Transverse colon (tissue), 4 donors: ENCODE data around the gene FNTB. TPM values are rescaled to one million over a fixed set of nuclear protein-coding genes. Genes with fewer than 3 reads are reported as not detected.

Source experiments
- DNase-seq: peaks from one replicate; pipeline ENCODE4 v3.0.0-alpha.2; 2019
- H3K27ac ChIP-seq, 4 donors: fragments of 200-600 bp; sonication (generic); 2 replicates each; pipeline ENCODE4 v1.5.1; 2016 to 2018; ENCODE audit warnings: inconsistent platforms in 4 of 4
- H3K27me3 ChIP-seq: fragments of 200-600 bp; sonication (generic); 2 replicates; pipeline ENCODE4 v1.5.1; 2017; ENCODE audit warnings: inconsistent platforms
- H3K36me3 ChIP-seq, 4 donors: fragments of 200-600 bp; sonication (generic); 2 replicates each; pipeline ENCODE4 v1.5.1; 2017 to 2019; ENCODE audit warnings: inconsistent platforms in 4 of 4
- H3K4me1 ChIP-seq, 4 donors: fragments of 200-600 bp; sonication (generic); 2 replicates each; pipeline ENCODE4 v1.5.1; 2017 to 2020; ENCODE audit warnings: inconsistent platforms in 4 of 4
- H3K4me3 ChIP-seq, 4 donors: fragments of 200-600 bp; sonication (generic); 1 replicate in 1 of 4; 2 replicates in 3 of 4; pipeline versions ENCODE4 v1.5.1 to v1.6.1; 2017 to 2019; ENCODE audit warnings: inconsistent platforms in 4 of 4
- H3K9me3 ChIP-seq, 2 donors: fragments of 200-600 bp; sonication (generic); 2 replicates each; pipeline ENCODE4 v1.5.1; 2017 to 2019; ENCODE audit warnings: inconsistent platforms in 2 of 2
- EP300 ChIP-seq: sonication (generic); formaldehyde crosslinking; IDR thresholded peaks from one replicate; pipeline ENCODE4 v1.6.1; 2017; ENCODE audit warnings: antibody characterized with exemption, low read depth
- POLR2A ChIP-seq: fragments of 450-650 bp; IDR thresholded peaks from one replicate; pipeline ENCODE4 v1.6.1; 2016; ENCODE audit warnings: antibody characterized with exemption, mild to moderate bottlenecking, moderate library complexity
- POLR2AphosphoS5 ChIP-seq, 3 donors: sonication (generic); formaldehyde crosslinking; IDR thresholded peaks; one replicate each; pipeline ENCODE4 v1.6.1; 2016; ENCODE audit warnings: antibody characterized with exemption in 3 of 3
- WGBS, 2 donors: methylation state at CpG; one replicate each; pipeline ENCODE4 v1.1.5; 2018; ENCODE audit warnings: low coverage in 1 of 2; 5-methylcytosine and 5-hydroxymethylcytosine counted together
- in situ Hi-C, 4 donors: fragments of 200-750 bp; cut with MboI; loops; one replicate each; pipeline versions ENCODE4 v1.15.0 to v1.15.1; 2017; ENCODE audit warnings: low sequenced_read_pairs in 3 of 4, low pct_ligation_motif_present in 1 of 4, low pct_unique_long_range_greater_than_20kb in 1 of 4
- intact Hi-C: fragments of 100-400 bp; cut with DNase I; formaldehyde crosslinking; loops from one replicate; pipeline ENCODE4 v1.15.1; 2023; ENCODE audit warnings: low total_unique reads
- total RNA-seq, 4 donors: library from RNA; depleted of rRNA; stranded (reverse); fragments of >200 nt; gene quantifications; one replicate each; pipeline ENCODE4 v1.1.0, GENCODE V29; 2016
- TF ChIP-seq, protein P1 (sequence below), 5 experiments: fragments of 200-600 bp in 3 of 5; fragments of 450-650 bp in 2 of 5; sonication (generic) in 3 of 5; IDR thresholded peaks; 1 replicate in 2 of 5; 2 replicates in 3 of 5; pipeline ENCODE4 v1.5.1; 2016 to 2017; ENCODE audit warnings: antibody characterized with exemption in 5 of 5, inconsistent platforms in 3 of 5, mild to moderate bottlenecking in 2 of 5, moderate library complexity in 1 of 5

FNTB gene
- total RNA-seq, 4 donors from 2014 or later = 6.5 to 77.2 (median 12.7) TPM

DNA sequence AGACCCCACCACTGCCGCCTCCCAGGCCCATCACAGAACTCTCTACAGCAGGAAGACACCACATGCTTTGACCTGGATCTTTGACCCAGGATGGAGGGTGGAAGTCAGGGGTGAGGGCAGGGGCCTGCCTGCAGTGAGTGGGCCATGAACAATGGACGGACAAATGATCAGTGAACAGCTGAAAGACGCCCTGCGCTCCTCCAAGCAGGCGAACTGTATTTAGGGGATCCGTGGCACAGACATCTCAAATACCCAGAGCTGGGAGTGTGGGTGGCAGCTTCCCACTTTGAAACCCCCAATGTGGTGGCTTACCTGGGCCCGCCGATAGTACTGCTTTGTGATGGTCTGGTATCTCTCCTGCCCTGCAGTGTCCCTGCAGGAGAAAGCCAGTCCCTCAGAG is 35.4 kb upstream of the FNTB start:
- 92% methylated on average over 8 of the region's 8 CpGs; no CpG with 5 or more reads in 1 of the 2 donors for whole genome bisulfite sequencing, 2 donors
- DNase-seq = no peak
- no peak overlapping the region for H3K4me3 ChIP-seq
- intact Hi-C loops (no loop called here), in situ Hi-C loops (no loop called here)
- TF ChIP-seq EP300 = no peak
- H3K27me3 ChIP-seq = no peaks in the 10 kb centered on the region
- H3K9me3 ChIP-seq = no peaks in the 10 kb centered on the region
- no peaks in the 10 kb centered on the region for H3K4me1 ChIP-seq
- H3K36me3 ChIP-seq = no peaks in the 10 kb centered on the region
- no peak overlapping the region for H3K27ac ChIP-seq

DNA sequence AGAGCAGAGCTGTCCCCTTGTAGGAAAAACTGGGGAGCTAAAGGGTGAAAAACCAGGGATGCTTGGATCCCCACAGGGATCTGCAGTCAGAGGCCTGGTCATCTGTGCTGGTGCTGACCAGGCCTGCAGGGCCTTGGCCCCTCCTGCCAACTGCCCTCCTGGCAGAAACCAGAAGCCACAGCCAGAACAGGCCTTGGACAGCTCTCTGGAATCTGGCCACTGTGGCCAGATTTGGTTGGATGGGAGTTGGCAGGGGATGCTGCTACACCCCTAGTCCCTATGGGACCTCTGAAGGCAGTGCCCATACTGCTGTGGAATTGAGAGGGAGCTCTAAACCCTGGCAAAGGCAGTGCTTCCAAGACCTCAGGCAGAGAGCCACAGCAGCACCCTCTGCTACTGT is 35.0 kb upstream of the FNTB start:
- H3K4me1 ChIP-seq = no peaks in the 10 kb centered on the region
- no peak for DNase-seq
- no peaks in the 10 kb centered on the region for H3K27me3 ChIP-seq
- H3K9me3 ChIP-seq = no peaks in the 10 kb centered on the region
- no peak overlapping the region for H3K4me3 ChIP-seq
- TF ChIP-seq EP300 = no peak
- TF ChIP-seq POLR2AphosphoS5 (IDR thresholded peaks at IDR 0.05) = no peak
- TF ChIP-seq, protein P1, sequence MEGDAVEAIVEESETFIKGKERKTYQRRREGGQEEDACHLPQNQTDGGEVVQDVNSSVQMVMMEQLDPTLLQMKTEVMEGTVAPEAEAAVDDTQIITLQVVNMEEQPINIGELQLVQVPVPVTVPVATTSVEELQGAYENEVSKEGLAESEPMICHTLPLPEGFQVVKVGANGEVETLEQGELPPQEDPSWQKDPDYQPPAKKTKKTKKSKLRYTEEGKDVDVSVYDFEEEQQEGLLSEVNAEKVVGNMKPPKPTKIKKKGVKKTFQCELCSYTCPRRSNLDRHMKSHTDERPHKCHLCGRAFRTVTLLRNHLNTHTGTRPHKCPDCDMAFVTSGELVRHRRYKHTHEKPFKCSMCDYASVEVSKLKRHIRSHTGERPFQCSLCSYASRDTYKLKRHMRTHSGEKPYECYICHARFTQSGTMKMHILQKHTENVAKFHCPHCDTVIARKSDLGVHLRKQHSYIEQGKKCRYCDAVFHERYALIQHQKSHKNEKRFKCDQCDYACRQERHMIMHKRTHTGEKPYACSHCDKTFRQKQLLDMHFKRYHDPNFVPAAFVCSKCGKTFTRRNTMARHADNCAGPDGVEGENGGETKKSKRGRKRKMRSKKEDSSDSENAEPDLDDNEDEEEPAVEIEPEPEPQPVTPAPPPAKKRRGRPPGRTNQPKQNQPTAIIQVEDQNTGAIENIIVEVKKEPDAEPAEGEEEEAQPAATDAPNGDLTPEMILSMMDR (IDR thresholded peaks at IDR 0.05) = no peak
- no peak for TF ChIP-seq POLR2A
- no peaks in the 10 kb centered on the region for H3K36me3 ChIP-seq
- in situ Hi-C loops (no loop called here), intact Hi-C loops (no loop called here)
- no peak overlapping the region for H3K27ac ChIP-seq

DNA sequence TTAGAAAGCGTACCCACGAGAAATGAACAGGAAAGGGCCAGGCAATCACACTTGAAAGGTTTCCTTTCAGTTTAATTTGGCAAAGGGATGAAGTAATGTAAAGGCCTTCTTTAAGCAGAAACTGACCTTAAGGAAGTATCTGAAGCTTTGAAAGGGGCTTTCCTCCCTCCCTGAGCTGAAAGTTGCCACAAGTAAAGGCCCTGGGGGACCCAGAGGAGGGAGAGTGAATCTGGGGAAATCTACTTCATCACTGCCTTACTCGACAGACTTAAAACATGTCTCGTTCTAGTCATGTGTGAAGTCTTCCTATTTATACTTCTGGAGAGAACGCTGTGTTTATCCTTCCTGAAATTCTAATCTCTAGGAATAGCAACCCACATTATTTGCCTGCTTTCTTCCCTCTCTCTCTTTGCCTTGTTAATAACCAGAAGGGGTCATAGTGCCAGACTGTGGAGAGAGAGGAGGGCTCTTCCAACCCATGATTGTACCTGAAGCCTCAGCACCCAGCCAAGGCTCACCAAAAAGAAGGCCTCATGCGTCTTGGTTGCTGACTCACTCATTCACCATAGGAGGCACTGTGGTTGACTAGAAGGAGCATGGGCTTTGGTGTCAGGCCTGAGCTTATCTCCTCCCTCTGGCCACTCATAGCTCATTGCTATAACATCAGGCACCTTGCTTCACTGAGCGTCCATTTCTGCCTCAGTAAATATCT is 33.9 kb upstream of the FNTB start:
- Histone ChIP-seq H3K9me3 (no peaks in the 10 kb centered on the region), H3K27ac (no peak overlapping the region), H3K4me1 (no peaks in the 10 kb centered on the region), H3K36me3 (no peaks in the 10 kb centered on the region), H3K27me3 (no peaks in the 10 kb centered on the region), H3K4me3 (no peak overlapping the region)
- no peak for DNase-seq
- in situ Hi-C loops (no loop called here), intact Hi-C loops (no loop called here)
- TF ChIP-seq, protein P1 (IDR thresholded peaks at IDR 0.05) = no peak
- WGBS, 2 donors = 74 to 75% methylated on average over 4 to 7 of the region's 7 CpGs

DNA sequence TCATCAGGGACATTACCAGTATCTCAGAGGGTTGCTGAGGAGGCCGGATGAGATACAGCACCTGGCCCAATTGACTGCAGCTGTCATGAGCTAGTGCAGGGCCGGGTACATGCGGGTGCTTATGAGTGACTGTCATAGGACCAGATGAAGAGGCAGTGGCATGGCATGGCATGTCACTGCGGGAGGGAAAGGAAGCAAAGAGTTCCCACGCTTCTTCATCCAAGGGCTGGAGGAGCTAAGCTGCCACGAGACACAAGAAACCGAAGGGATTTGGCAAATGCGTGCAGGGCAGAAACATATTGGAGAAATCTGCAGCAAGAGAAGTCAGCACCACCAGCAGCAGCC is 33.4 kb upstream of the FNTB start:
- no peaks in the 10 kb centered on the region for H3K4me1 ChIP-seq
- TF ChIP-seq, protein P1 (IDR thresholded peaks at IDR 0.05) = no peak
- TF ChIP-seq EP300 (no peak), POLR2A (no peak), POLR2AphosphoS5 (IDR thresholded peaks at IDR 0.05) (no peak)
- in situ Hi-C loops = no loop called here
- no peaks in the 10 kb centered on the region for H3K27me3 ChIP-seq
- no peak overlapping the region for H3K27ac ChIP-seq
- intact Hi-C loops = no loop called here
- H3K36me3 ChIP-seq = no peaks in the 10 kb centered on the region
- no peak for DNase-seq
- WGBS, 2 donors = 67 to 98% methylated on average over 1 to 8 of the region's 8 CpGs
- no peaks in the 10 kb centered on the region for H3K9me3 ChIP-seq
- no peak overlapping the region for H3K4me3 ChIP-seq

DNA sequence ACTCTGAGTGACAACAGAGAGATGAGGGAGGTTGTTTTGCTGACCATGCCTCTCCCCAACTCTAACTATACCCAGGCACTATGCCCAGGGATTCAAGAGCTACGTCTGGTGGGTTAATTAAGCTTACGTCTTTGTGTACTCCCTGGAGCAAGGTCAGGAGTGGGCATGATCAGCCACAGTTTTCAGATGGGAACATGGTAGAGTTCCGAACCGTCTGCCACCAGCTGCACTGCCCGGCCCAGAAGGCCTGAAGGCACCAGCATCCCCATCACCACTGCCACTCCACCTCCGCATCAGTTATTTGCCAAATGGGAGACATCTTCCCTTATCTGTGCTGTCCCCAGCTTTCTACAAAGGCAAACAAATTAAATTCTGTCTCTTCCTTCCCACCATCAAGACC is 33.0 kb upstream of the FNTB start:
- no peak for DNase-seq
- no peak overlapping the region for H3K4me3 ChIP-seq
- H3K9me3 ChIP-seq = no peaks in the 10 kb centered on the region
- 96% methylated on average over 6 of the region's 6 CpGs; no CpG with 5 or more reads in 1 of the 2 donors for WGBS, 2 donors
- no peak overlapping the region for H3K27ac ChIP-seq
- no peaks in the 10 kb centered on the region for H3K36me3 ChIP-seq
- H3K4me1 ChIP-seq = no peaks in the 10 kb centered on the region
- TF ChIP-seq POLR2A (no peak), EP300 (no peak), POLR2AphosphoS5 (IDR thresholded peaks at IDR 0.05) (no peak)
- TF ChIP-seq, protein P1 (IDR thresholded peaks at IDR 0.05) = no peak
- in situ Hi-C loops = no loop called here
- H3K27me3 ChIP-seq = no peaks in the 10 kb centered on the region
- intact Hi-C loops = no loop called here
